Measurements from ENCODE around the gene OGFRL1.

Gene OGFRL1

GRCh38 chr6:71279740-71280139, 8.9 kb upstream of the OGFRL1 start:
- H3K4me2 ChIP-seq (ENCODE audit: low read length) = no peak overlapping the region
- no peaks in the 10 kb centered on the region for H3K9me3 ChIP-seq (ENCODE audit: low read length)
- no peaks in the 10 kb centered on the region for H3K9me2 ChIP-seq (ENCODE audit: low read depth, low read length)
- H3K27me3 ChIP-seq (ENCODE audit: insufficient read depth, low read length) = no peaks in the 10 kb centered on the region
- no peaks in the 10 kb centered on the region for H3F3A ChIP-seq (ENCODE audit: insufficient read depth, low read length)
- TF ChIP-seq CTCF (IDR thresholded peaks at IDR 0.05; ENCODE audit: low read length) (no peak), EZH2 (IDR thresholded peaks at IDR 0.05; ENCODE audit: borderline replicate concordance, low read length) (no peak)
- no peaks in the 10 kb centered on the region for H3K79me2 ChIP-seq (ENCODE audit: insufficient read depth, low read length)
- H3K9ac ChIP-seq (ENCODE audit: low read length) = no peak overlapping the region
- H3K36me3 ChIP-seq (ENCODE audit: insufficient read depth, low read length) = no peaks in the 10 kb centered on the region
- no peak overlapping the region for H3K27ac ChIP-seq (ENCODE audit: low read depth, low read length, poor library complexity, severe bottlenecking)
- no peaks in the 10 kb centered on the region for H3K4me1 ChIP-seq (ENCODE audit: insufficient read depth, low read length, severe bottlenecking)
- H2AFZ ChIP-seq (ENCODE audit: low read length) = no peak overlapping the region
- H4K20me1 ChIP-seq (ENCODE audit: insufficient read depth, low read length) = no peaks in the 10 kb centered on the region
- no peak overlapping the region for H3K4me3 ChIP-seq (ENCODE audit: low read depth, low read length, poor library complexity, severe bottlenecking)

- Histone ChIP-seq H3K9me3 (ENCODE audit: low read length) (no peaks in the 10 kb centered on the region), H3K4me1 (ENCODE audit: insufficient read depth, low read length, severe bottlenecking) (no peaks in the 10 kb centered on the region), H3K36me3 (ENCODE audit: insufficient read depth, low read length) (no peaks in the 10 kb centered on the region), H3K9me2 (ENCODE audit: low read depth, low read length) (no peaks in the 10 kb centered on the region), H3K4me3 (ENCODE audit: low read depth, low read length, poor library complexity, severe bottlenecking) (no peak overlapping the region), H3K27me3 (ENCODE audit: insufficient read depth, low read length) (no peaks in the 10 kb centered on the region), H3K79me2 (ENCODE audit: insufficient read depth, low read length) (no peaks in the 10 kb centered on the region), H2AFZ (ENCODE audit: low read length) (no peak overlapping the region), H3F3A (ENCODE audit: insufficient read depth, low read length) (no peaks in the 10 kb centered on the region), H4K20me1 (ENCODE audit: insufficient read depth, low read length) (no peaks in the 10 kb centered on the region), H3K27ac (ENCODE audit: low read depth, low read length, poor library complexity, severe bottlenecking) (no peak overlapping the region), H3K4me2 (ENCODE audit: low read length) (no peak overlapping the region), H3K9ac (ENCODE audit: low read length) (no peak overlapping the region)
- TF ChIP-seq CTCF (IDR thresholded peaks at IDR 0.05; ENCODE audit: low read length) (no peak), EZH2 (IDR thresholded peaks at IDR 0.05; ENCODE audit: borderline replicate concordance, low read length) (no peak)
Measured at GRCh38 chr6:71280701-71281100, 7.9 kb upstream of the OGFRL1 start.

DNA sequence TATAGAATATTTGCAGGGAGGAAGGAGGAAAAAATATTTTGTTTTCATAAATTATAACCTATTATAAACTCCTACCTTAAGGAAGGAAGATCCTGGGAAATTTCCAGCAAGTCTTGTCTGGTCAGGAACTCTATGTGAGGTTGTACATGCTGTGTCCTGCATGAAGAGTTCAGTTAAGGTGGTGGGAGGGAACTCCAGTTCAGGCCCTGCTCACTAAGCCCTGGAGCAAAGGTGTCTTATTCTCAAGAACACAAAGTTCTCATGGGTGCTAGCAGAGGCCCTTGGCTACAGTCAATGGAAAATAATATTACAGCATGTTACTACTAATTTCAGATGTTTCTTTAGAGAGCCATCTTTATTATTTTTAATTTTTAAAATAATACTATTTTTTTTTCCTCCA, 3.8 kb upstream of the OGFRL1 start:
- Histone ChIP-seq H3K27ac (ENCODE audit: low read depth, low read length, poor library complexity, severe bottlenecking) (no peak overlapping the region), H3K27me3 (ENCODE audit: insufficient read depth, low read length) (no peaks in the 10 kb centered on the region), H3K4me3 (ENCODE audit: low read depth, low read length, poor library complexity, severe bottlenecking) (no peak overlapping the region)

More for the DNA sequence above, 3.8 kb upstream of the OGFRL1 start:
- Histone ChIP-seq H3K9ac (ENCODE audit: low read length) (no peak overlapping the region), H3K79me2 (ENCODE audit: insufficient read depth, low read length) (peaks cover 5% of the 10 kb centered on the region), H3K9me2 (ENCODE audit: low read depth, low read length) (no peaks in the 10 kb centered on the region), H3K36me3 (ENCODE audit: insufficient read depth, low read length) (no peaks in the 10 kb centered on the region), H4K20me1 (ENCODE audit: insufficient read depth, low read length) (no peaks in the 10 kb centered on the region), H3K4me1 (ENCODE audit: insufficient read depth, low read length, severe bottlenecking) (peaks cover 18% of the 10 kb centered on the region), H3K9me3 (ENCODE audit: low read length) (no peaks in the 10 kb centered on the region), H3F3A (ENCODE audit: insufficient read depth, low read length) (no peaks in the 10 kb centered on the region), H2AFZ (ENCODE audit: low read length) (no peak overlapping the region), H3K4me2 (ENCODE audit: low read length) (no peak overlapping the region)
- no peak for TF ChIP-seq EZH2 (IDR thresholded peaks at IDR 0.05; ENCODE audit: borderline replicate concordance, low read length)
- TF ChIP-seq CTCF (IDR thresholded peaks at IDR 0.05; ENCODE audit: low read length) = no peak
